ENCODE data around the gene IMMP2L. TPM values are rescaled to one million over a fixed set of nuclear protein-coding genes. Genes with fewer than 3 reads are reported as not detected.

IMMP2L gene
- total RNA-seq, 1 experiment from 2014 or later: 8.6 TPM

- TF ChIP-seq EZH2phosphoT487 (IDR thresholded peaks at IDR 0.05; ENCODE audit: borderline replicate concordance, low read length) (no peak), EZH2 (IDR thresholded peaks at IDR 0.05; ENCODE audit: low read length, unreplicated experiment) (no peak), CTCF (conservative IDR thresholded peaks at IDR 0.05; ENCODE audit: low read depth, low read length) (no peak)
- Histone ChIP-seq H3K4me3 (ENCODE audit: low read length) (no peak overlapping the region), H2AFZ (ENCODE audit: low read length) (no peak overlapping the region), H3K9me3 (ENCODE audit: low read length) (no peaks in the 10 kb centered on the region), H4K20me1 (ENCODE audit: low read length) (no peaks in the 10 kb centered on the region), H3K36me3 (ENCODE audit: low read depth, low read length) (no peaks in the 10 kb centered on the region), H3K9me2 (replicated peaks; ENCODE audit: low read length) (no peaks in the 10 kb centered on the region), H3K27me3 (ENCODE audit: low read length) (no peaks in the 10 kb centered on the region), H3K4me2 (ENCODE audit: low read length) (no peak overlapping the region), H3K4me1 (ENCODE audit: insufficient read depth, low read length) (peaks cover 6% of the 10 kb centered on the region), H3K27ac (ENCODE audit: low read length) (no peak overlapping the region), H3K79me2 (ENCODE audit: low read length) (no peaks in the 10 kb centered on the region), H3K9ac (ENCODE audit: low read length) (no peak overlapping the region), H3F3A (ENCODE audit: low read length, unreplicated experiment) (no peaks in the 10 kb centered on the region)
- no TSS peak for BruUV-seq (replicated peaks)
- ChIA-PET POLR2A (ENCODE audit: unreplicated experiment) (no interaction called here), CTCF (no interaction called here)
- ATAC-seq: no peak
- no peak for DNase-seq
- intact Hi-C loops (cut with micrococcal nuclease): no loop called here
Observed at GRCh38 chr7:111192614-111193413, 369.5 kb downstream of the IMMP2L start.

GRCh38 chr7:111190804-111191203 lies 371.5 kb downstream of the IMMP2L start:
- BruUV-seq (replicated peaks): no TSS peak
- Histone ChIP-seq H3K9me2 (replicated peaks; ENCODE audit: low read length) (no peaks in the 10 kb centered on the region), H3K4me1 (ENCODE audit: insufficient read depth, low read length) (no peaks in the 10 kb centered on the region), H4K20me1 (ENCODE audit: low read length) (no peaks in the 10 kb centered on the region), H3K27me3 (ENCODE audit: low read length) (no peaks in the 10 kb centered on the region), H3F3A (ENCODE audit: low read length, unreplicated experiment) (no peaks in the 10 kb centered on the region), H3K9me3 (ENCODE audit: low read length) (no peaks in the 10 kb centered on the region), H3K36me3 (ENCODE audit: low read depth, low read length) (no peaks in the 10 kb centered on the region), H3K4me3 (ENCODE audit: low read length) (no peak overlapping the region), H3K27ac (ENCODE audit: low read length) (no peak overlapping the region), H3K79me2 (ENCODE audit: low read length) (no peaks in the 10 kb centered on the region), H3K9ac (ENCODE audit: low read length) (no peak overlapping the region), H3K4me2 (ENCODE audit: low read length) (no peak overlapping the region), H2AFZ (ENCODE audit: low read length) (no peak overlapping the region)
- POLR2A ChIA-PET (ENCODE audit: unreplicated experiment): no interaction called here
- DNase-seq (no peak), ATAC-seq (no peak; the same call in 1 of the 2 replicates)
- TF ChIP-seq EZH2 (IDR thresholded peaks at IDR 0.05; ENCODE audit: low read length, unreplicated experiment) (no peak), EZH2phosphoT487 (IDR thresholded peaks at IDR 0.05; ENCODE audit: borderline replicate concordance, low read length) (no peak), CTCF (conservative IDR thresholded peaks at IDR 0.05; ENCODE audit: low read depth, low read length) (no peak)
- CTCF ChIA-PET: no interaction called here
- intact Hi-C loops (cut with micrococcal nuclease): no loop called here

GRCh38 chr7:111184987-111185386 lies 377.3 kb downstream of the IMMP2L start:
- H3K4me3 ChIP-seq (ENCODE audit: low read length): no peak overlapping the region
- TF ChIP-seq EZH2phosphoT487 (IDR thresholded peaks at IDR 0.05; ENCODE audit: borderline replicate concordance, low read length) (no peak), CTCF (conservative IDR thresholded peaks at IDR 0.05; ENCODE audit: low read depth, low read length) (no peak), EZH2 (IDR thresholded peaks at IDR 0.05; ENCODE audit: low read length, unreplicated experiment) (no peak)
- ChIA-PET CTCF (no interaction called here), POLR2A (ENCODE audit: unreplicated experiment) (no interaction called here)
- intact Hi-C loops (cut with micrococcal nuclease): no loop called here
- no peaks in the 10 kb centered on the region for H3K27me3 ChIP-seq (ENCODE audit: low read length)
- no peaks in the 10 kb centered on the region for H3K4me1 ChIP-seq (ENCODE audit: insufficient read depth, low read length)
- H3K36me3 ChIP-seq (ENCODE audit: low read depth, low read length): no peaks in the 10 kb centered on the region
- H3K9me2 ChIP-seq (replicated peaks; ENCODE audit: low read length): no peaks in the 10 kb centered on the region
- ATAC-seq: no peak
- H3K9ac ChIP-seq (ENCODE audit: low read length): no peak overlapping the region
- H3K4me2 ChIP-seq (ENCODE audit: low read length): no peak overlapping the region
- H3K9me3 ChIP-seq (ENCODE audit: low read length): no peaks in the 10 kb centered on the region
- no peak overlapping the region for H2AFZ ChIP-seq (ENCODE audit: low read length)
- no peak overlapping the region for H3K27ac ChIP-seq (ENCODE audit: low read length)
- H4K20me1 ChIP-seq (ENCODE audit: low read length): no peaks in the 10 kb centered on the region
- H3K79me2 ChIP-seq (ENCODE audit: low read length): no peaks in the 10 kb centered on the region
- no TSS peak for BruUV-seq (replicated peaks)
- H3F3A ChIP-seq (ENCODE audit: low read length, unreplicated experiment): no peaks in the 10 kb centered on the region
- no peak for DNase-seq
